ENCODE measurements around the gene PER1.
"Not testable (repeated sequence)": the region's sequence is repeated elsewhere in the genome, so short reads cannot be mapped to it uniquely, and the experiment has no call there.

DNA sequence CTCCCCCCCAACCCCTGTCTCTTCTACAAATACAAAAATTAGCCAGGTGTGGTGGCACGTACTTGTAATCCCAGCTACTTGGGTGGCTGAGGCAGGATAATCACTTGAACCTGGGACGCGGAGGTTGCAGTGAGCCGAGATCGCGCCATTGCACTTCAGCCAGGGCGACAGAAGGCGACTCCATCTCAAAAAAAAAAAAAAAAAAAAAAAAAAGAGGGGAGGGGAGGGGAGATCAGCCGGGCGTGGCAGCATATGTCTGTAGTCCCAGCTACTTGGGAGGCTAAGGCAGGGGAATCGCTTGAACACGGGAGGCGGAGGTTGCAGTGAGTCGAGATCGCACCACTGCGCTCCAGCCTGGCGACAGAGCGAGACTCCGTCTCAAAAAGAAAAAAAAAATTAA lies 18.0 kb upstream of the PER1 start:
- TF ChIP-seq, protein P1, sequence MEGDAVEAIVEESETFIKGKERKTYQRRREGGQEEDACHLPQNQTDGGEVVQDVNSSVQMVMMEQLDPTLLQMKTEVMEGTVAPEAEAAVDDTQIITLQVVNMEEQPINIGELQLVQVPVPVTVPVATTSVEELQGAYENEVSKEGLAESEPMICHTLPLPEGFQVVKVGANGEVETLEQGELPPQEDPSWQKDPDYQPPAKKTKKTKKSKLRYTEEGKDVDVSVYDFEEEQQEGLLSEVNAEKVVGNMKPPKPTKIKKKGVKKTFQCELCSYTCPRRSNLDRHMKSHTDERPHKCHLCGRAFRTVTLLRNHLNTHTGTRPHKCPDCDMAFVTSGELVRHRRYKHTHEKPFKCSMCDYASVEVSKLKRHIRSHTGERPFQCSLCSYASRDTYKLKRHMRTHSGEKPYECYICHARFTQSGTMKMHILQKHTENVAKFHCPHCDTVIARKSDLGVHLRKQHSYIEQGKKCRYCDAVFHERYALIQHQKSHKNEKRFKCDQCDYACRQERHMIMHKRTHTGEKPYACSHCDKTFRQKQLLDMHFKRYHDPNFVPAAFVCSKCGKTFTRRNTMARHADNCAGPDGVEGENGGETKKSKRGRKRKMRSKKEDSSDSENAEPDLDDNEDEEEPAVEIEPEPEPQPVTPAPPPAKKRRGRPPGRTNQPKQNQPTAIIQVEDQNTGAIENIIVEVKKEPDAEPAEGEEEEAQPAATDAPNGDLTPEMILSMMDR (conservative IDR thresholded peaks at IDR 0.05; ENCODE audit: low read length), result not testable (repeated sequence)
- TF ChIP-seq EZH2phosphoT487 (IDR thresholded peaks at IDR 0.05; ENCODE audit: borderline replicate concordance, low read depth, low read length), result not testable (repeated sequence)
